Naive B cell (primary cell): ENCODE measurements around the gene RNU2-63P. TPM values are rescaled to one million over a fixed set of nuclear protein-coding genes. Genes with fewer than 3 reads are reported as not detected.
"Not testable (repeated sequence)": the region's sequence is repeated elsewhere in the genome, so short reads cannot be mapped to it uniquely, and the experiment has no call there.

Experiments used
- ATAC-seq, 2 donors: fragments of 150-1000 bp; cut with Tn5 transposase; 2 replicates each; pipeline ENCODE4 v1.10.0; 2021; ENCODE audit warnings: low read depth in 2 of 2, mild to moderate bottlenecking in 2 of 2, moderate library complexity in 2 of 2
- DNase-seq: peaks from one replicate; pipeline ENCODE4 v3.0.0; 2022
- H3K27ac Mint-ChIP-seq, 6 donors: one replicate each; pipeline ENCODE4 v1.8.0; 2020 to 2022; ENCODE audit warnings: mild to moderate bottlenecking in 6 of 6, mixed read lengths in 6 of 6, moderate library complexity in 5 of 6, inconsistent platforms in 2 of 6
- H3K27me3 Mint-ChIP-seq, 3 donors: one replicate each; pipeline ENCODE4 v1.8.0; 2021 to 2022; ENCODE audit warnings: mixed read lengths in 3 of 3, mild to moderate bottlenecking in 1 of 3
- H3K36me3 Mint-ChIP-seq, 2 donors: one replicate each; pipeline ENCODE4 v1.8.0; 2020 to 2022; ENCODE audit warnings: mixed read lengths in 2 of 2, inconsistent platforms in 1 of 2, mild to moderate bottlenecking in 1 of 2
- H3K4me1 Mint-ChIP-seq, 3 donors: one replicate each; pipeline ENCODE4 v1.8.0; 2020 to 2022; ENCODE audit warnings: mixed read lengths in 3 of 3, inconsistent platforms in 1 of 3, mild to moderate bottlenecking in 1 of 3, moderate library complexity in 1 of 3
- H3K4me3 Mint-ChIP-seq, 8 donors: one replicate each; pipeline ENCODE4 v1.8.0; 2020 to 2022; ENCODE audit warnings: mild to moderate bottlenecking in 8 of 8, mixed read lengths in 8 of 8, moderate library complexity in 8 of 8, inconsistent platforms in 2 of 8
- H3K9me3 Mint-ChIP-seq, 7 donors: one replicate each; pipeline ENCODE4 v1.8.0; 2020 to 2022; ENCODE audit warnings: mixed read lengths in 7 of 7, mild to moderate bottlenecking in 5 of 7, inconsistent platforms in 2 of 7, moderate library complexity in 1 of 7
- polyA plus RNA-seq, 6 donors: library from polyadenylated mRNA; unstranded; fragments of 300-500 nt; fragmentation: Illumina TruSeq; gene quantifications; one replicate each; pipeline ENCODE4 v1.2.3, GENCODE V29; 2021; ENCODE audit warnings: low read depth in 6 of 6

The RNU2-63P gene
- polyA plus RNA-seq, 6 donors from 2014 or later = 9.0 to 94.7 (median 34.8) TPM; not detected in 3

DNA sequence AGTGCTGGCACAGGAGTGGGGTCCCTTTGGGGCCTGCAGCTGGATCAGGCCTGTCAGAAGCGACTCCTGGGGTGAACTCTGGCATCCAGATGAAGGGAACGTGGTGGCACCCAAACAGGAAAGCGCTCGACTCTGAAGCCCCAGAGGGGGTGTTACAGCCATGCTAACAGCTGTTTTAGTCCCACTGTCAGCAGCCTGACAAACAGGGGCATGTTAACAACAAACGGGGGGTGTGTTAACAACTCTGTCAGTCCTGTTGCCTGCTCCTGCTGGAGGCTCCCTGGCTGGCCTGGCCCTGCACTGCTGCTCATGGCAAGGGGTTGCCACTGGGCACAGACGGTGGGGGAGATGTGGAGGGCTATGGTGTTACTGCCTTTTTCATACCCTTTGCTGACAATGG lies 2.6 kb upstream of the RNU2-63P start:
- Mint-ChIP-seq H3K4me3 (peak overlapping the region in 2 of 8 donors; percentile 47 to 93), H3K9me3 (peaks cover 0 to 8% (median 5%) of the 10 kb centered on the region in 7 donors)

DNA sequence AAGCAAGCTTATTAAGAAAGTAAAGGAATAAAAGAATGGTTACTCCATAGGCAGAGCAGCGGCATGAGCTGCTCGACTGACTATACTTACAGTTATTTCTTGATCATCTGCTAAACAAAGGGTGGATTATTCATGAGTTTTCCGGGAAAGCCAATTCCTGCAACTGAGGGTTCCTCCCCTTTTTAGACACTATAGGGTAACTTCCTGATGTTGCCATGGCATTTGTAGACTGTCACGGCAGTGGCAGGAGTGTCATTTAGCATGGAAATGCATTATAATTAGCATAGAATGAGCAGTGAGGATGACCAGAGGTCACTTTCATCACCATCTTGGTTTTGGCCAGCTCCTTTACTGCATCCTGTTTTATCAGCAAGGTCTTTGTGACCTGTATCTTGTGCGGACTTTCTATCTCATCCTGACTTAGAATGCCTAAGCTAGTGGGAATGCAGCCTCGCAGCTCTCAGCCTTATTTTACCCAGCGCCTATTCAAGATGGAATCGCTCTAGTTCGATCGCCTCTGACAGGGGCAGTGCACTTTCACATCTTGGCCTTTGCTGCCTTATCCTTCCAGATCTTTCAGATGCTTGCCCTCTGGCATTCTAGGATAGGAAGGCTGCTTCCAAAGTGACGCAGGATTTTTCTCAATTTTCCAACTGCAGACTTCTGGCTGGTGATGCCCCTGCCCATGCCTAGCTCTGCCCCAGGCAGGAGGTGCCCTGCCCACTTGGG lies 1.9 kb upstream of the RNU2-63P start:
- Mint-ChIP-seq H3K4me3 (peak overlapping the region in 7 of 8 donors; percentile 93 to 99 (median 99)), H3K4me1 (peaks cover 15 to 41% (median 32%) of the 10 kb centered on the region in 3 donors), H3K27ac (peak overlapping the region in 3 of 6 donors; percentile 61 to 100 (median 100))
- not testable (repeated sequence) for H3K27me3 Mint-ChIP-seq, ATAC-seq, DNase-seq, H3K9me3 Mint-ChIP-seq, H3K36me3 Mint-ChIP-seq

More for the DNA sequence above, 2.6 kb upstream of the RNU2-63P start:
- DNase-seq (no peak), ATAC-seq (no peak)
- Mint-ChIP-seq H3K4me1 (peaks cover 15 to 34% (median 32%) of the 10 kb centered on the region in 3 donors), H3K27me3 (no peaks in the 10 kb centered on the region), H3K27ac (no peak overlapping the region), H3K36me3 (peaks cover 0 to 4% of the 10 kb centered on the region in 2 donors)

DNA sequence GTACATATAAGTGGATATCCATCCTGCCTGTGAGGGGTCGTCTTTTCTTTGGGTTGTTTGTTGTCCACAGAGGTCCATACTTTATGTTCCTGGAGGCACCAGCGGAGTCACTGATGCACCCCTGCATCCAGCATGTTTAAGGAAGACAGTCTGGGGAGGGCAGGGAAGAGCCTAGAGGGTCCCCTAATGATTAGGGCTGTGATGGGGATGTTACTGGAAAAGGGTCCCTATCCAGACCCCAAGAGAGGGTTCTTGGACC lies 1.4 kb upstream of the RNU2-63P start:
- peaks cover 15 to 46% (median 32%) of the 10 kb centered on the region in 3 donors for H3K4me1 Mint-ChIP-seq
- H3K9me3 Mint-ChIP-seq, ATAC-seq, DNase-seq, H3K36me3 Mint-ChIP-seq, H3K27me3 Mint-ChIP-seq: not testable (repeated sequence)
- H3K27ac Mint-ChIP-seq = peak overlapping the region in 5 of 6 donors; percentile 49 to 100 (median 100)
- H3K4me3 Mint-ChIP-seq = peak overlapping the region; percentile 93 to 100 (median 99)

DNA sequence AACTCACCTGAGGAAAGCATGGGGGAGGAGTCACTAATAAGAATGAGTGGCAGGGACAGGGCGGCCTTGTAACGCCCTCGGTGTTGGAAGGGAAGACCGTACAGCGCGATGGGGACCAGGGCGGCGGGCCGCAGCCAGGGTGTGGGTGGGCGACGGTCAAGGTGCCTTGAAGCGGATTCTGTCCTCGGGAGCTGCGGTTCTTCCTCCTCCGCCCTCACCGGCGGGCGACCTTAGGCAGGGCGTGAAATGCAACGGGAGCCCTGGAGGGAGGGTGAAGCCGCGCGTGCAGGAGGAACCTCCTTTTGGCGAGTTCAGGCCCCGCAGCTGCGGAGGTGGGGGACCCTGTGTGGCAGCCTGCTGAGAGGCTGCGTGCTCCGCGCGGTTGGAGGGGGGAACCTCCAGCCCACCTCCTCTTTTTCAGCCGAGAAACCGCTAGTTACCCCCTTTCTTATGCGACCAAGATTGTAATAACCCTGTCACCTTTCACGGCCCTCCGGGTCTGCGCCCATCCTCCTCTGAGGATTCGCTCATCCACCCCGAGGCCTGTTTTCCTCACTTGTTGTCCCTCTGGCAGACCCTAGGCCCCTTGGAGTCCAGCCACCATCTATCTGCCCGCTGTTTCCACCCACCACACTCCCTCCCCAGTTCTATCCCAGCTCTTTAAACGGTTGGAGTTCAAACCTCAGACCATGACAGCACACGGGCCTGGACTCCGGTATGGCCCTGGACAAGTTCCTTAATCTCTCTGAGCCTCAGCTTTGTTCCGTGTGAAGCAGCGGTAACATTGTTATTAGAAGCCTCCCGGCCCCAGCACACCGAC lies 823 bp upstream of the RNU2-63P start:
- H3K27me3 Mint-ChIP-seq = no peaks in the 10 kb centered on the region
- DNase-seq (no peak), ATAC-seq (peak; percentile 62 to 64)
- peak overlapping the region; percentile 99 to 100 (median 100) for H3K27ac Mint-ChIP-seq
- H3K4me3 Mint-ChIP-seq = peak overlapping the region; percentile 93 to 100 (median 99)
- peaks cover 0 to 4% of the 10 kb centered on the region in 2 donors for H3K36me3 Mint-ChIP-seq
- peaks cover 0 to 8% (median 5%) of the 10 kb centered on the region in 7 donors for H3K9me3 Mint-ChIP-seq
- H3K4me1 Mint-ChIP-seq = peaks cover 15 to 46% (median 32%) of the 10 kb centered on the region in 3 donors

DNA sequence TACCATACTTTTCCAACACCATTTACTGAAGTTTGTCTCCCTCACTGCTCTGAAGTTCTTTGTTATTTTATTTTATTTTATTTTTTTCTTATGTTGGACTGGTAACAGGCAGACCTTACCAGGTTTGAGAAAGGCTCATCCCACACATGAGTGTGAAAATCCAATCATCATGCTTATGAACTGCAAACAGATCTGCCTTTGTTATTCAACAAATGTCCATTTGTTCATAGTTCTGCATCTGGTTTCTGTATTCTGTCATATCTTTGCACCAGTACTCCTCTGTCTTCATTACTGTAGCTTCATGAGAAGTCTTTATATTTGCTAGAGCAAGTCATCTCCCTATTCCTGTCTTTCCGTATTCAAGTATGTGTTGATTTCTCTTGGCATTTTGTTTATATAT lies 5.3 kb downstream of the RNU2-63P start:
- Mint-ChIP-seq H3K27ac (no peak overlapping the region), H3K4me3 (no peak overlapping the region), H3K9me3 (no peaks in the 10 kb centered on the region), H3K27me3 (no peaks in the 10 kb centered on the region), H3K36me3 (no peaks in the 10 kb centered on the region), H3K4me1 (peaks cover 0 to 19% (median 6%) of the 10 kb centered on the region in 3 donors)
- no peak for DNase-seq
- ATAC-seq = no peak

DNA sequence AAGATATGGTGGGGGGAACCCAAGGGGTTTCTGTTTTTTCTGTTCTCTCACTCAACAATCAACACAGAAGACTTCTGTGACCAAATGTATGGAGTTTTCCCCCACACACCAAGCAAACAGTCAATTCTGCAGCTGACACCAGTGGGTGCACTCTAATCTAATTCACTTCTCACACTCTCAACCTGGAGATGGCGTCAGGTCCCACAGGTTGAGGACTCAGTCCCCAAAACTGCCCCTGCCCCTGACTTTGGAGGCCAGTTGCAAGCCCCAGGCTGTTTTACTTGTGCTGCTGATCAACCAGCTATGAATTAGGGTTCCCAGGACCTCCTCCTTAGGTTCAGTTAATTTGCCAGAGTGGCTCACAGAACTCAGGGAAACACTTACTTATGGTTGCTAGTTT lies 6.2 kb downstream of the RNU2-63P start:
- DNase-seq (no peak), ATAC-seq (no peak)
- Mint-ChIP-seq H3K9me3 (no peaks in the 10 kb centered on the region), H3K4me1 (peaks cover 0 to 17% (median 6%) of the 10 kb centered on the region in 3 donors), H3K36me3 (no peaks in the 10 kb centered on the region), H3K4me3 (no peak overlapping the region), H3K27ac (no peak overlapping the region), H3K27me3 (no peaks in the 10 kb centered on the region)

DNA sequence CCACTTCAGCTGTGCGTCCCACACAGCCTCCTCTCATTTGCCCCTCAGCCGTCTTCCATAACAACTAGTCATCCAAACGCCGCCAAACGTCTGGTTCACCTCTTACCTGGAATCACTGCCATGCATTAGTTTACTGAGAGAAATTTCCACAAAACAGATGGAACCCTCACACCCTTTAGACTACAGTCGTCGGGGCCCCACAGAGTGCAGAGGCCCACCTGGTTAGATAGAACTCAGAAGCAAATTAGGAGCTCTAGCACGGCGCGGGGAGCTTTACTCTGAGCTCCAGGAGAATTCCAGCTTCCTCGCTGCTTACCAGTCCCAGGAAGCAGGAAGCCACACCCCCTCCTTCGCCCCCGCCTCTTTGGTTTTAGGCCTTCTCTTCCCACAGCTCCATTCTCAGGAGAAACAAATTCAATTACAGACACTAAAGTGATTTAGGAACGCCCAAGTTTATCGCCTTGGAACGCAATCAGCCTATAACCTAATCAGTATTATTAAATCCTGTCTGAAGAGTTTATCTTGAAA lies 9.4 kb downstream of the RNU2-63P start:
- ATAC-seq = no peak
- H3K9me3 Mint-ChIP-seq = no peaks in the 10 kb centered on the region
- no peak overlapping the region for H3K4me3 Mint-ChIP-seq
- peak overlapping the region in 1 of 6 donors; percentile 66 for H3K27ac Mint-ChIP-seq
- no peak for DNase-seq
- no peaks in the 10 kb centered on the region for H3K27me3 Mint-ChIP-seq
- H3K36me3 Mint-ChIP-seq = no peaks in the 10 kb centered on the region
- H3K4me1 Mint-ChIP-seq = peaks cover under 1 to 14% (median 10%) of the 10 kb centered on the region in 3 donors

DNA sequence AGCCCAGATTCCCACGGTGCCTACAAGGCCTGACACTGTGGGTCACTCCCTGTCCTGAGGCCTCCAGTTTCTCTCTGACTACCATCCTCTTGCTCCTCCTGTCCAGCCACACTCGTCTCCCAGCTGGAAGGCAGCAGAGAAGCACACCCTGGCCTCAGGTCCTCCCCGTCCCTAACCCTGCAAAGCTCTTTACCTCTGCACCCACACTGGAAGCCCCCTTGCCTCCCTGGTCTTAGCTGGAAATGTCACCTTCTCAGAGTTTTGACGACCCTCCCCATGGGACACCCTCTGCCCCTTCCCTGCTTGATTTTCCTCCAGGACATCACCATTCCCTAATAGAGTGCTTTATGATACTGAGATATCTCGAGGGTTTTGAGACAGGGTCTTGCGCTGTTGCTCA lies 10.6 kb downstream of the RNU2-63P start:
- Mint-ChIP-seq H3K27ac (peak overlapping the region in 1 of 6 donors; percentile 95), H3K36me3 (no peaks in the 10 kb centered on the region), H3K4me1 (peaks cover 5 to 24% (median 22%) of the 10 kb centered on the region in 3 donors), H3K9me3 (no peaks in the 10 kb centered on the region), H3K27me3 (no peaks in the 10 kb centered on the region), H3K4me3 (peak overlapping the region in 1 of 8 donors; percentile 50)
- ATAC-seq (no peak), DNase-seq (no peak)

DNA sequence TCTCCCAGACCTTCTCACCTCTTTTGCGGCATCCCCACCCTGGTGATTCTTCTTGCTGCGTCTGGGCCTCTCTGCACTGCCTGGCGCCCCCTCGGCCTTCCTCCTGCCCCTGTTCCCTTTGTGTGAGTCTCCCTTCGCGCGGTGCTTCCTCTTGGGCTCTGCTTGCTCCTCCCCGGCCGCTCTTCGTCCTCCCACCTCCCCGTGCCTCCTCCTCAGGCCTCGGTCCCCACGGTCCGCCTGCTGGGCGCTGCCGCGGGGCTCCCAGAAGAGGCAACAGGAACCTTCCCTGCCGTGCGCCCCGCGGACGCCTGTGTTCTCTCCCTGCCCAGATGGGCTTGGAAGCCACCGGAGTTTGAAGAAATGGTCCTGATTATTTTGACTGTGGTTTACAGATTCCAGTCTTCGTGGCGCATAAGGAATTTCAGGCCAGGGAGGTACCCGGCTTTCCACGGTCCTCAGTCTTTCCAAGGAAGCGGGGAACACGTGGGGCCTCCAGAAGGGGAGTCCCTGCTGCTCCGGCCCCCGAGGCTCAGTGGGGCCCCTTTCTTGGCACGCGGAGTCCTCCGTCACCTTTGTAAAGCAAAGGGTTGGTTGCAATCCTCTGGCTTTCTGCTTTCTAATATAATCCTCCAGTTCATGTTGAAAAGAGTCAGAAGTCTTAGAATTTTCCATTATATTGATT lies 13.1 kb downstream of the RNU2-63P start:
- H3K27me3 Mint-ChIP-seq = no peaks in the 10 kb centered on the region

DNA sequence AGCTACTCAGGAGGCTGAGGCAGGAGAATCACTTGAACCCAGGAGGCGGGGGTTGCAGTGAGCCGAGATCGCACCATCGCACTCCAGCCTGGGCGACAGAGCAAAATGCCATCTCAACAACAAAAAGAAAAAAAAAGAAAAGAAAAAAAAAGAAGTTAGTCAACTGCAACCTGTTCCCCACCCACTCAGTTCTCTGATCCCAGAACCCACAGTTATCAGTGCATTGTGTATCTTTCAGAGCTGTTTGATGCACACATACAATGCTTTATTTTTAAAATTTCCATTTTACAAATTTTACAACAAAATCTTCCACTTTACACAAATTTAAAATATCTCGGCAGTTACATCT lies 14.0 kb downstream of the RNU2-63P start:
- no peak for DNase-seq
- peak in 1 of 2 donors; percentile 30 for ATAC-seq
- H3K27me3 Mint-ChIP-seq = no peaks in the 10 kb centered on the region
- peak overlapping the region in 3 of 8 donors; percentile 15 to 25 (median 16) for H3K4me3 Mint-ChIP-seq
- H3K27ac Mint-ChIP-seq = no peak overlapping the region
- peaks cover 5 to 43% (median 30%) of the 10 kb centered on the region in 3 donors for H3K4me1 Mint-ChIP-seq
- no peaks in the 10 kb centered on the region for H3K9me3 Mint-ChIP-seq
- H3K36me3 Mint-ChIP-seq = no peaks in the 10 kb centered on the region

More for the DNA sequence above, 13.1 kb downstream of the RNU2-63P start:
- peak overlapping the region in 6 of 8 donors; percentile 20 to 61 (median 42) for H3K4me3 Mint-ChIP-seq
- no peaks in the 10 kb centered on the region for H3K9me3 Mint-ChIP-seq
- no peak for DNase-seq
- peak overlapping the region in 4 of 6 donors; percentile 42 to 81 (median 68) for H3K27ac Mint-ChIP-seq
- ATAC-seq = no peak
- H3K36me3 Mint-ChIP-seq = no peaks in the 10 kb centered on the region
- H3K4me1 Mint-ChIP-seq = peaks cover 5 to 38% (median 30%) of the 10 kb centered on the region in 3 donors

DNA sequence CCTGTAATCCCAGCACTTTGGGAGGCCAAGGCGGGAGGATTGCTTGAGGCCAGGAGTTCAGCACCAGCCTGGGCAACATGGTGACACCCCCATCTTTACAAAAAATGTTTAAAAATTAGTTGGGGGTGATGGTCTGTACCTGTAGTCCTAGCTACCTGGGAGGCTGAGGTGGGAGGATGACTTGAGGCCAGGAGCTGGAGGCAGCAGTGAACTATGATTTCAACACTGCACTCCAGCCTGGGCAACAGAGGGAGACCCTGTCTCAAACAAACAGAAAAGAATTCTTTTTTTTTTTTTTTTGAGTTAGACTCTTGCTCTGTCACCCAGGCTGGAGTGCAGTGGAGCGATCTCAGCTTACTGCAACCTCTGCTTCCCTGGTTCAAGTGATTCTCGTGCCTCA lies 15.9 kb downstream of the RNU2-63P start:
- H3K27ac Mint-ChIP-seq, H3K36me3 Mint-ChIP-seq, H3K27me3 Mint-ChIP-seq: not testable (repeated sequence)

DNA sequence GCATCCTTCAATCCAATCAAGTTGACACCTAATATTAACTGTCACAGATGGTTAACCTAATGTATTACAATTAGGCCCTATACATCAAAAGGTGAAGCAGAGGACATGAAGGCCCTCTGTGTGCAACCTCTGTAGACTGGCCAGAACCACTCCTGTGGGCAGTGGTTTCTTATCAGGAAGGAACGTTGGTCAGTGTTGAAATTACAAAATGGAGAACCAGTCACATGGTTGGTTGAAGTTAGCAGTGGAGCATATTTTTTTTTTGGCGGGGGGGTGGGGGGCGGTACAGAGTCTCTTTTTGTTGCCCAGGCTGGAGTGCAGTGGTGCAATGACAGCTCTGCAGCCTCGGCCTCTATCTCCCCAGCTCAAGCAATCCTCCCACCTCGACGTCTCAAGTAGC lies 19.8 kb downstream of the RNU2-63P start:
- H3K9me3 Mint-ChIP-seq = peaks cover 0 to 10% (median 0%) of the 10 kb centered on the region in 7 donors
- H3K27me3 Mint-ChIP-seq = no peaks in the 10 kb centered on the region
- peaks cover 0 to 5% of the 10 kb centered on the region in 2 donors for H3K36me3 Mint-ChIP-seq
- DNase-seq (no peak), ATAC-seq (no peak)
- H3K27ac Mint-ChIP-seq = peak overlapping the region in 2 of 6 donors; percentile 60 to 76
- H3K4me1 Mint-ChIP-seq = peaks cover 21 to 64% (median 42%) of the 10 kb centered on the region in 3 donors
- H3K4me3 Mint-ChIP-seq = peak overlapping the region in 1 of 8 donors; percentile 69

More for the DNA sequence above, 15.9 kb downstream of the RNU2-63P start:
- not testable (repeated sequence) for DNase-seq, H3K9me3 Mint-ChIP-seq, ATAC-seq, H3K4me3 Mint-ChIP-seq
- H3K4me1 Mint-ChIP-seq = peaks cover 17 to 57% (median 42%) of the 10 kb centered on the region in 3 donors

DNA sequence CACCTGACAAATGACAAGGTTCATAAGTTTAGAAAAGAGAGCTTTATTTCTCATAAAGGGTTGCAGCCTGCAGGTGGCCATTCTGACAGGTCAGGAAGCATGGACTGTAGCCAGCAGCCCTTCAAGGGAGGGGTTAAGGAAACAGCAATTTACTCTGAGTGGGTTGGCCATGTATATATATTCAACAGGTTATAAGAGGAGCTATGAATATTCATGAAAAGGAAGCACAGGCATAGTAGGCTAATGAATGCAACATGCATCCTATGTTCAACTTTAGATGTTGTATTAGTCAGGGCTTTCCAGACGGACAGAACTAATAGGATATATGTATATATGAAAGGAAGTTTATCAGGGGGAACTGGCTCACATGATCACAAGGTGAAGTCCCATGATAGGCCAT lies 20.6 kb downstream of the RNU2-63P start:
- H3K27ac Mint-ChIP-seq = peak overlapping the region; percentile 47 to 87 (median 72)
- H3K4me3 Mint-ChIP-seq = peak overlapping the region in 4 of 8 donors; percentile 34 to 86 (median 46)

More for the DNA sequence above, 20.6 kb downstream of the RNU2-63P start:
- no peaks in the 10 kb centered on the region for H3K27me3 Mint-ChIP-seq
- no peak for ATAC-seq
- H3K9me3 Mint-ChIP-seq = peaks cover 0 to 10% (median 0%) of the 10 kb centered on the region in 7 donors
- peaks cover 0 to 5% of the 10 kb centered on the region in 2 donors for H3K36me3 Mint-ChIP-seq
- no peak for DNase-seq
- H3K4me1 Mint-ChIP-seq = peaks cover 21 to 56% (median 35%) of the 10 kb centered on the region in 3 donors
